ENCODE measurements around the gene HMGCS2.

DNA sequence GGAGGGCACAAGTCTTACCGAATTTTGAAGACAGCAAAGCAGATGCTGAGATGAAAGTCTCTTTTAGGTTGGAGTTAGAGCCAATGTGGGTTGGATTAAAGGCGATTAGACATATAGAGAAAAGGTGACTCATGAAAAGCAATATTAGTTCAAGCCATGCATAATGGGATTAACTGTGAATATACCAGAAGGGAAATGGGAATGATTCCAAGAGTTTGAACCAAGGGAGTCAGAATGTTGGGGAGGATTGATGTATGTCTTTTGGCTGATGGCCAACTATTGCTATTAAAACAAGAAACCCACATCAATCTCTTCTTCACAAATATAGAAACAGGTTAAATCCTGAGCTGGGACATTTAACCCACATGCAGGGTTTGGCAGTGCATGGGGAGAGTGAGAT is 1.2 kb downstream of the HMGCS2 start:
- TF ChIP-seq ZNF121 (CRISPR knock-in tag; conservative IDR thresholded peaks at IDR 0.05) (no peak), ZNF274 (IDR thresholded peaks at IDR 0.05; ENCODE audit: borderline replicate concordance, low read depth, low read length) (no peak), ATF7 (IDR thresholded peaks at IDR 0.05) (no peak), CBX8 (IDR thresholded peaks at IDR 0.05; ENCODE audit: borderline replicate concordance, extremely low read depth, low read depth, low read length, poor library complexity, severe bottlenecking) (no peak), ZNF311 (CRISPR knock-in tag; IDR thresholded peaks at IDR 0.05) (no peak), REST (IDR thresholded peaks at IDR 0.05; ENCODE audit: borderline replicate concordance) (no peak), REST (CRISPR knock-in tag; IDR thresholded peaks at IDR 0.05; ENCODE audit: low read depth) (no peak), EZH2 (IDR thresholded peaks at IDR 0.05; ENCODE audit: borderline replicate concordance, low read depth, low read length) (no peak), RBM25 (IDR thresholded peaks at IDR 0.05; ENCODE audit: low read depth, low read length, severe bottlenecking) (no peak), ZNF561 (CRISPR knock-in tag; conservative IDR thresholded peaks at IDR 0.05) (no peak), YY1 (IDR thresholded peaks at IDR 0.05; ENCODE audit: borderline replicate concordance in 1 of 3, control insufficient read depth in 1 of 3, extremely low read depth in 1 of 3, insufficient read depth in 3 of 3, insufficient read length in 1 of 3, insufficient replicate concordance in 2 of 3, low read depth in 1 of 3, low read length in 2 of 3) (no peak), E2F4 (CRISPR knock-in tag; IDR thresholded peaks at IDR 0.05; ENCODE audit: low read depth) (no peak)

Measured in K562 (cell line).